GM12874 (cell line): ENCODE data around the gene HIPK2.

ENCODE experiments used
- TF ChIP-seq, protein P1 (sequence below): IDR thresholded peaks from 2 replicates; pipeline ENCODE4 v1.5.1; 2011; ENCODE audit warnings: low read depth, mild to moderate bottlenecking, control low read depth, low read length, moderate library complexity; ENCODE audit not compliant: insufficient read depth

The HIPK2 gene

DNA sequence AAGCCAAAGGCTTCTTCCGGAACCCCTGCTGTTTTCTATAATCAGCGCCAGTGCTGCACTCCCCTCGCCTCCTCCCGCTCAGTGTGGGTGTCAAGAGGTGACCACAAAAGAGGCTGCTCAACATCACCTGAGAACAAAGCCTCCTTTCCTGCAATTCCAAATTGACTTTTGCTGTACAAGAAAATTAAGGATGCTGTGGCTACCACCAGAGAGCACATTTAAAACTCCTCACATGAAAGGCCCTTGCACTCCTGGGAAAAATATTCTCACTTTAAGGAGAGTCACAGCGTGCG, 96.4 kb downstream of the HIPK2 start:
- TF ChIP-seq, protein P1, sequence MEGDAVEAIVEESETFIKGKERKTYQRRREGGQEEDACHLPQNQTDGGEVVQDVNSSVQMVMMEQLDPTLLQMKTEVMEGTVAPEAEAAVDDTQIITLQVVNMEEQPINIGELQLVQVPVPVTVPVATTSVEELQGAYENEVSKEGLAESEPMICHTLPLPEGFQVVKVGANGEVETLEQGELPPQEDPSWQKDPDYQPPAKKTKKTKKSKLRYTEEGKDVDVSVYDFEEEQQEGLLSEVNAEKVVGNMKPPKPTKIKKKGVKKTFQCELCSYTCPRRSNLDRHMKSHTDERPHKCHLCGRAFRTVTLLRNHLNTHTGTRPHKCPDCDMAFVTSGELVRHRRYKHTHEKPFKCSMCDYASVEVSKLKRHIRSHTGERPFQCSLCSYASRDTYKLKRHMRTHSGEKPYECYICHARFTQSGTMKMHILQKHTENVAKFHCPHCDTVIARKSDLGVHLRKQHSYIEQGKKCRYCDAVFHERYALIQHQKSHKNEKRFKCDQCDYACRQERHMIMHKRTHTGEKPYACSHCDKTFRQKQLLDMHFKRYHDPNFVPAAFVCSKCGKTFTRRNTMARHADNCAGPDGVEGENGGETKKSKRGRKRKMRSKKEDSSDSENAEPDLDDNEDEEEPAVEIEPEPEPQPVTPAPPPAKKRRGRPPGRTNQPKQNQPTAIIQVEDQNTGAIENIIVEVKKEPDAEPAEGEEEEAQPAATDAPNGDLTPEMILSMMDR, result no peak

DNA sequence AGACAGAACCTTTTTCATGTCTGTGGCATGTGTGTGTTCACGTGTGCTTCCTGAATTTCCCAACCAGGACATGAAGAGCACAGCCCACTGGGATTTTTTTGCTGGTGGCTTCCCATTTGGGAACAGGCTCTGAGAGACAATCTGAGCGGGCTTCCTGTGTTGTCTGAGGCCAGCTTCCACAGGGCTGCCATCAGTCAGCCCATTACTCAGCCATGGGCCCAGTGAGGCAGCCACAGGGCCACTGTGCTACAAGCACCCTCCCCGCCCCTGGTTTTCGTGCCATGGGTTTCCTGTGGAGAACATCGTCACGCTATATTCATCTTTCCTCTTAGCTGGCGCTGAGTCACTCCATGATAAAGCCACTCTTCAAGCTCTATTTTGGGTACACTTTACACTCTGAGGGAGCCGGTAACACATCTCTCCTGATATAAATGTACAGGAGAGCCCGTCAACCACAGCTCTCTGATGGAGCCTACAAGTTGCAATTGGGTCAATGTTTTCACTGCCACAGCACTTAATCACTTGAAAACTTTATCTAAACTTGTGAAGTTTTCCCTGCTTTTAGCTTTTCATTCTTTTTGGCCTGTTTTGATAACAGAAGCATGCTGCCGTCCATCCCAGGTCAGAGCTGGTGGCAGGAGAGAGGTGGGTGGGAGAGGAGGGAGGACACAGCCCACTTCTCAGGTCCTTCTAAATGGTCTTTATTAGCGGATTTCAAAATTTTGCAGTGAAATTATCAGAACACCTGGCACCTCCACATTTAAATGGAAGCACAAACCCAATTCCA, 96.9 kb downstream of the HIPK2 start:
- TF ChIP-seq, protein P1, result no peak

DNA sequence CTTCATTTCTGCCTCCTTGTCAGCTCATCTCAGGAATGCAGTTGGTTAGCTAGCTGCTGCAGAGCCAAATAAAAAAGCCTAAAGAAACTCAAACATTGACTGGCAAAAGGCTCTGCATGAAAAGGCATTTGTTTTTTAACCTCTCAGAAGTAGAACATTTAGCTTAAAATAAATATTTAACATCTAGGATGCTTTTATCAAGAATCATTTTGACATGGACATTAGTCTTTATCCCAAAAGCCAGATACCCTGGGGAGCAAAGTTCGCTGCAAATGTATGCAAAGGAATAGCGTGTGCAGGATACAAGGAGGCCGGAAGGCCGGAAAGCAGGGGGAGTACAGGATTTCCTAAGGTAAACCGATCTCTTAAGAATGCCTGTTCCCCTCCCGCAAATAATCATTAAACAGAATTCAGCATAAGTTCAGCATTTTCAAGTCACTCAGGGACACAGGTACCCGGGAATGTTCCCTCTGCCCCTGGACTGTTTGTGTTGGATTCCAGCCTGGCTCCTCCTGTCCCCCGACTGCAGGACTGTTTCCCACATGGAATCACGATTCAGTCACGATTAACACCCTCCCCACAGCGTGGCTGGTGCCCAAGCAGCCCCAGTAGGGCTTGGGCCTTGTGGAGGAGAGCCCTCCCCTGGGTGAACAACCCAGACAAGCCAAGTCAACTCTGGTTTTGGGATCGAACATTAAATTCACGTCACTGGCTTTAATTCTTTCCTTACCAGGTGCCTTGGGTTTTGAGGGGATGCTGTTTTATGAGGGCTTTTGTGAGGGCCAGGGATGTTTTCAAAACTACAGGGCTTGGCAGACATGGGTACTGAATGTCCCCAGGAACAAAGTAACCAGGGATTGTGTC, 97.8 kb downstream of the HIPK2 start:
- TF ChIP-seq, protein P1, result no peak

DNA sequence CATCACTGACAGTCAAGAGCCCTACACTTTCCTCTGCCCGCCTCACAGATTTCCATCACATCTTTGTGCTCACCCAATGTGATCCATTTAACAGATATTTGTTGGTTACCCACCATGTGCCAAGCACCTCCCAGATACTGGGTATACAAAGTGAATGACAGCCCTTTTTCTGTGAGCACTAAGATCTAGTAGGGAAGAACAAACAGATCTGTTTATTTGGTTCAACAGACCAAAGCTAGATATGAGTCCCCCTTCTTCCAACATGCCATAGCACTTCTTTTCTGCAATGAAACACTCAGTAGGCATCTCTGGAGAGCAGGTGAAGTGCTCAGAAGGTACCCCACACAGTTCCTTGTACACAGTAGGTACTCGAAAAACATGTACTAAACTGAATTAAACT, 101.4 kb downstream of the HIPK2 start:
- TF ChIP-seq, protein P1, result no peak

DNA sequence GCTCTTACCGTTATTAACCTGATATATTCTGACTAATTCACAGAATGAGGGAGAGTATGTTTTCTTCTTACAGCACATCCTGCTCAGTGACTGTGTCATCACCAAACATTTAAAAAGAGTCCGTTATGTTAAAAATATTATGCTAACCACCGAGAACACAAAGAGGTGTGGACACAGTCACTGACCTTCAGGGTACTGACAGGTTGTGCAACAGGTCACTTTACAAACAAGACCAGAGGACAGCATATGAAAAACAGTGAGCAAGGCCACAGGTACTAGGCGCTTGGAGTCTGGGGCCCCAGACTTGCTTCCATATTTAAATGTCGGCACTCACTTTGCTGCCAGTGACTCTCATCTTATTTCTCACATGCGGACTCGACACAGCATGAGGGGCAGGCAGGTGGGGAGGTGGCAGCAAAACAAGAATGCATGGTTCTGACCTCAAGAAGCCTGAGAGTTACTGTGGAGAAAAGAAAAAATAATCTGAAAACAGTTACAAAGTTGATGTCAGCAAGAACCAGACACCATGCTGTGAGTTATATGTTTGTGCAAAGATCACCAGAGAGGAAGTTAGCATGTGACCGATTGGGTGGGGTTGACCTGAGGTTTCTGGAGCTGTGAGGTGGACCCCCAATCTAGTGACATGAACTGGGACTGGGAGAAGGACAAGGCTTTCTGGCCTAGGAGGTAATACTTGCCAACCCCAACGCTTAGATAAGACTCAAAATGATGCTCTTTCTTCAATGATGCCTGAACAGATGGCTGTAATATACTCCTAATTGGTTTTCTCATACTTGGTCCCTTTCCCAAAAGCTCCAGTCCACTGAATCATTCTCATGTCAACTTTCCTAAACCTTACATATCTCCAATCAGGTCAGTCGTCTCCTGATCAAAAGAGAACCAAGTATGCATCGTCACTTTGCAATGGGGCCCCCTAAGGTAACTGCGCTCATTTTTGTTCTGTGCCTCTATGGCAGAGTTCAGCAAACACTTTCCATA, 102.4 kb downstream of the HIPK2 start:
- TF ChIP-seq, protein P1, result no peak

DNA sequence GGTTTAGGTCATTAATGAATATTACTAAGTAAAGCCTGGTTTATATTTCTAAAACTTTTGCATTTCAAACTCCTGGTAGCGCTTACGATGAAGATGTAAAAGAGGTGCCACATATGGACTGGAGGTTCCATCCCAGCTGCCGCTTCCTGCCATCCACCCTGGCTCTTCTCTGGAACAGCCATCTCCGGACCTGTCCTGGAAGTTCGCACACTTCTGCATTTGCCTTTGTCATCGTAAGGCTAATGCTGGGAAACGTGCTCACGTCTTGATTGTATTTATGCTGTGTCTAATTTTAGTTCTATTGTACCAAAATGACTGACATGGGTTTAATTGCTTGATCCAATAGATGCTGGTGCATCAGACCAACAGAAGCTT, 103.1 kb downstream of the HIPK2 start:
- TF ChIP-seq, protein P1, result no peak

DNA sequence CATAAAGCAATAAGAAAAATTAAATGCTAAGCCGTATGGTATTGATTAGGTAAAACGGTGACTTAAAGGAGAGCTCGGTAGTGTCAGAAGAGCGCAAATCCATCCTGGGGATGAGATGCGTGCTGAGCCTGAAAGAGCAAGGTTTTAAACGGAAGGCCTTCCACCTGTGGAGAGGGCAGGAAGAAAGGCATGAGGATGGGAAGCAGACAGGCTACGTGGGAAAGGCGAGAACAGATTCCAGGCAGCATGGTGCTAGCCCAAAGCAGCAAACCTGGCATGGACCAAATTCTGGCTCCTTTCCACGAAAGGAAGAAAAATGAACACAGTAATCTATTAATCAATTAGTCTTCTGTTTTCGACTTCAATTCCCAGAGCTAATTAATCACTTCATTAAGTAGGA, 103.5 kb downstream of the HIPK2 start:
- TF ChIP-seq, protein P1, result no peak
